Spleen (tissue), 11 donors: Measurements from ENCODE around the gene KRT73. TPM values are rescaled to one million over a fixed set of nuclear protein-coding genes. Genes with fewer than 3 reads are reported as not detected.

ENCODE experiments used
- DNase-seq: peaks from one replicate; pipeline ENCODE4 v3.0.0-alpha.2; 2020
- H3K27ac ChIP-seq, 8 donors: fragments of 200-600 bp; sonication (generic) in 7 of 8; 1 replicate in 4 of 8; 2 replicates in 4 of 8; pipeline versions ENCODE4 v1.5.0 to v1.8.0; 2016 to 2021; ENCODE audit warnings: inconsistent platforms in 4 of 8, mild to moderate bottlenecking in 4 of 8, moderate library complexity in 1 of 8
- H3K27me3 ChIP-seq, 7 donors: fragments of 200-600 bp; sonication (generic) in 6 of 7; replicated peaks in 1 of 7; 1 replicate in 4 of 7; 2 replicates in 3 of 7; pipeline versions ENCODE4 v1.5.0 to v1.8.0; 2016 to 2021; ENCODE audit warnings: inconsistent platforms in 3 of 7, mild to moderate bottlenecking in 1 of 7
- H3K36me3 ChIP-seq, 6 donors: fragments of 200-600 bp; sonication (generic) in 5 of 6; 1 replicate in 4 of 6; 2 replicates in 2 of 6; pipeline versions ENCODE4 v1.5.0 to v1.8.0; 2016 to 2021; ENCODE audit warnings: inconsistent platforms in 2 of 6
- H3K4me1 ChIP-seq, 6 donors: fragments of 200-600 bp; sonication (generic) in 5 of 6; 1 replicate in 3 of 6; 2 replicates in 3 of 6; pipeline versions ENCODE4 v1.5.0 to v1.8.0; 2016 to 2021; ENCODE audit warnings: inconsistent platforms in 3 of 6
- H3K4me3 ChIP-seq, 8 donors: fragments of 200-600 bp; sonication (generic) in 7 of 8; 1 replicate in 4 of 8; 2 replicates in 4 of 8; pipeline versions ENCODE4 v1.5.0 to v1.8.0; 2016 to 2021; ENCODE audit warnings: inconsistent platforms in 4 of 8, mild to moderate bottlenecking in 4 of 8, moderate library complexity in 2 of 8
- H3K9me3 ChIP-seq, 8 donors: fragments of 200-600 bp; sonication (generic) in 7 of 8; 1 replicate in 4 of 8; 2 replicates in 4 of 8; pipeline versions ENCODE4 v1.5.0 to v1.8.0; 2016 to 2021; ENCODE audit warnings: inconsistent platforms in 4 of 8
- CTCF ChIP-seq, 11 experiments: fragments of 200-600 bp in 7 of 11; fragments of 450-650 bp in 4 of 11; sonication (generic) in 4 of 11; IDR thresholded peaks in 8 of 11; conservative IDR thresholded peaks in 3 of 11; 1 replicate in 7 of 11; 2 replicates in 4 of 11; pipeline versions ENCODE4 v1.4.0 to v1.8.0; 2016 to 2021; ENCODE audit warnings: antibody characterized with exemption in 11 of 11, inconsistent platforms in 4 of 11, mild to moderate bottlenecking in 1 of 11
- POLR2A ChIP-seq, 3 donors: fragments of 450-650 bp; IDR thresholded peaks; one replicate each; pipeline ENCODE4 v1.5.1; 2017; ENCODE audit warnings: antibody characterized with exemption in 3 of 3, mild to moderate bottlenecking in 1 of 3
- POLR2AphosphoS5 ChIP-seq, 3 donors: sonication (generic); formaldehyde crosslinking; IDR thresholded peaks; one replicate each; pipeline ENCODE4 v1.5.1; 2017; ENCODE audit warnings: antibody characterized with exemption in 3 of 3
- WGBS, 5 donors: extraction: QIAGEN DNeasy Blood & Tissue Kit in 3 of 5; methylation state at CpG; one replicate each; pipeline versions ENCODE4 v1.1.5 to v1.1.7; 2013 to 2018; 5-methylcytosine and 5-hydroxymethylcytosine counted together
- intact Hi-C: fragments of 100-400 bp; cut with DNase I; formaldehyde crosslinking; loops from one replicate; pipeline ENCODE4 v1.15.0; 2023; ENCODE audit warnings: low total_unique reads
- polyA plus RNA-seq, 3 donors: library from polyadenylated mRNA; stranded (reverse); fragments of 200-250 nt; gene quantifications; one replicate each; pipeline ENCODE4 v1.2.1, GENCODE V29; 2013
- total RNA-seq, 7 donors: library from RNA; depleted of rRNA in 3 of 7; stranded (reverse); fragments of >200 nt in 3 of 7; fragmentation: NEBNext Ultra II Directional in 4 of 7; extraction: Animal tissue kit (Norgen Biotek cat#: 25700) in 4 of 7; gene quantifications; one replicate each; pipeline versions ENCODE4 v1.1.0 to v1.2.1, GENCODE V29; 2016 to 2021
- donor health status: healthy with polysubstance abuse.
- donor health status: DM: no; HTN: no; CAD: no; lungs with moderate emphysema.
- donor health status: DM: no; HTN: no; CAD: no.
- donor health status: Bipolar disorder and iron deficiency.
- donor health status: healthy.
- donor health status: DM: no; HTN: no; CAD: no.
- donor health status: DM: yes; HTN: yes; CAD: no.

The KRT73 gene
- total and polyA plus RNA-seq, 10 donors: 0.04 to 1.4 (median 0.36) TPM

GRCh38 chr12:52660934-52661499, 42.7 kb upstream of the KRT73 start:
- WGBS, 5 donors: 73 to 84% (median 81%) methylated on average over 3 of the region's 3 CpGs
- H3K9me3 ChIP-seq: no peaks in the 10 kb centered on the region
- H3K4me1 ChIP-seq: no peaks in the 10 kb centered on the region
- TF ChIP-seq POLR2AphosphoS5 (IDR thresholded peaks at IDR 0.05): no peak
- no peak for TF ChIP-seq POLR2A (IDR thresholded peaks at IDR 0.05)
- no peak for TF ChIP-seq CTCF (IDR thresholded peaks at IDR 0.05 in 8 of 11, conservative IDR thresholded peaks at IDR 0.05 in 3 of 11)
- no peak overlapping the region for H3K4me3 ChIP-seq
- intact Hi-C loops: no loop called here
- H3K36me3 ChIP-seq: no peaks in the 10 kb centered on the region
- DNase-seq: no peak
- H3K27me3 ChIP-seq: peaks cover 0 to 24% (median 0%) of the 10 kb centered on the region in 7 donors
- H3K27ac ChIP-seq: no peak overlapping the region

- H3K27me3 ChIP-seq: peaks cover 0 to 29% (median 0%) of the 10 kb centered on the region in 7 donors
Observed at GRCh38 chr12:52659951-52660350, 41.6 kb upstream of the KRT73 start.

DNA sequence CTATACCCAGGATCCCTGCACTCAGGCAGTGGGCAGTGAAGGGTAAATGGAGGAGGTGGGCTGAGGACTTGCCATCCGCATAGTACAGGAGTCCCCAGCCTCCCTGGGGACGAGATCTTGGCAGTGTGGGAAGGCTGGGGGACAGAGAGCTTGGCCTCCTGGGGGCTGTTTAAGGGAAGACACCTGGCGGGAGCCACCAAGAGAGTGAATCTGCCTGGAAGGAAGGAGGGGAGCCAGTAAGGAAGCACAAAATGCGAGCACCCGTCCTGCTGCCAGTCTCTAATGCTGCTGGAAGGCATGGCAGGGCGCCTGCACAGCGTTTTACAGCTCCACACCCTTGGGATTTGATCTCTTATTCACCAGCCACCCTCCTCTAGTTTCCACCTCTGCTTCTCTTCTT, 41.0 kb upstream of the KRT73 start:
- Histone ChIP-seq H3K4me3 (no peak overlapping the region), H3K9me3 (no peaks in the 10 kb centered on the region), H3K36me3 (no peaks in the 10 kb centered on the region), H3K4me1 (no peaks in the 10 kb centered on the region), H3K27me3 (peaks cover 0 to 25% (median 0%) of the 10 kb centered on the region in 7 donors), H3K27ac (no peak overlapping the region)
- intact Hi-C loops: no loop called here
- TF ChIP-seq POLR2AphosphoS5 (IDR thresholded peaks at IDR 0.05) (no peak), POLR2A (IDR thresholded peaks at IDR 0.05) (no peak), CTCF (IDR thresholded peaks at IDR 0.05 in 8 of 11, conservative IDR thresholded peaks at IDR 0.05 in 3 of 11) (no peak)
- 62 to 80% (median 68%) methylated on average over 6 to 7 of the region's 7 CpGs for WGBS, 5 donors
- DNase-seq: peak; percentile 48

More at GRCh38 chr12:52659951-52660350, 41.6 kb upstream of the KRT73 start:
- no peak for DNase-seq
- TF ChIP-seq POLR2A (IDR thresholded peaks at IDR 0.05): no peak
- H3K27ac ChIP-seq: no peak overlapping the region
- H3K9me3 ChIP-seq: no peaks in the 10 kb centered on the region
- H3K4me1 ChIP-seq: no peaks in the 10 kb centered on the region
- intact Hi-C loops: no loop called here
- WGBS, 5 donors: 69 to 94% (median 79%) methylated on average over 4 of the region's 4 CpGs
- no peak overlapping the region for H3K4me3 ChIP-seq
- H3K36me3 ChIP-seq: no peaks in the 10 kb centered on the region

GRCh38 chr12:52658196-52658595, 39.8 kb upstream of the KRT73 start:
- peaks cover 0 to 15% (median 0%) of the 10 kb centered on the region in 7 donors for H3K27me3 ChIP-seq
- no peak overlapping the region for H3K4me3 ChIP-seq
- TF ChIP-seq POLR2AphosphoS5 (IDR thresholded peaks at IDR 0.05) (no peak), CTCF (IDR thresholded peaks at IDR 0.05 in 8 of 11, conservative IDR thresholded peaks at IDR 0.05 in 3 of 11) (no peak), POLR2A (IDR thresholded peaks at IDR 0.05) (no peak)
- intact Hi-C loops: no loop called here
- H3K27ac ChIP-seq: no peak overlapping the region
- no peaks in the 10 kb centered on the region for H3K36me3 ChIP-seq
- H3K9me3 ChIP-seq: no peaks in the 10 kb centered on the region
- H3K4me1 ChIP-seq: no peaks in the 10 kb centered on the region
- WGBS, 5 donors: 77 to 85% (median 79%) methylated on average over 4 of the region's 4 CpGs
- peak; percentile 65 for DNase-seq
